K562 (cell line): ENCODE measurements around the gene ZNF362. TPM values are rescaled to one million over a fixed set of nuclear protein-coding genes. Genes with fewer than 3 reads are reported as not detected.
A peak's percentile ranks its signal among the peaks of the same experiment; 100 is the strongest.

Experiments used
- AFF4 ChIP-seq: sonication (generic); formaldehyde crosslinking; IDR thresholded peaks from 2 replicates; pipeline ENCODE4 v1.8.0; 2023; ENCODE audit warnings: mild to moderate bottlenecking, missing genetic modification reagents
- CTCFL ChIP-seq: IDR thresholded peaks from 2 replicates; pipeline ENCODE4 v1.6.1; 2011; ENCODE audit warnings: borderline replicate concordance, low read depth, mild to moderate bottlenecking, moderate library complexity, low read length; ENCODE audit not compliant: insufficient read depth, poor library complexity, severe bottlenecking
- GABPA ChIP-seq: fragments of 200-800 bp; sonication (Bioruptor generic); conservative IDR thresholded peaks from 2 replicates; pipeline ENCODE4 v1.6.1; 2016; ENCODE audit warnings: low read depth, missing genetic modification characterization, missing compliant biosample characterization
- HDAC2 ChIP-seq: fragments of 450-650 bp; IDR thresholded peaks from 2 replicates; pipeline ENCODE4 v1.6.1; 2016; ENCODE audit warnings: mild to moderate bottlenecking
- MNT ChIP-seq, 2 experiments: fragments of 450-650 bp; conservative IDR thresholded peaks; 2 replicates each; pipeline ENCODE4 v1.6.1; 2017; ENCODE audit warnings: mild to moderate bottlenecking in 2 of 2, moderate library complexity in 2 of 2
- NR4A1 ChIP-seq, 2 experiments: fragments of 250-450 bp in 1 of 2; fragments of 450-650 bp in 1 of 2; sonication (Bioruptor Pico) in 1 of 2; IDR thresholded peaks; 2 replicates each; pipeline versions ENCODE4 v1.4.0 to v1.6.1; 2016 to 2020; ENCODE audit warnings: mild to moderate bottlenecking in 2 of 2, missing compliant biosample characterization in 1 of 2, missing genetic modification characterization in 1 of 2, moderate library complexity in 1 of 2
- PBX2 ChIP-seq, 2 experiments: IDR thresholded peaks in 1 of 2; conservative IDR thresholded peaks in 1 of 2; 2 replicates each; pipeline ENCODE4 v1.6.1; 2016; ENCODE audit warnings: low read depth in 2 of 2, mild to moderate bottlenecking in 1 of 2, missing compliant biosample characterization in 1 of 2, missing genetic modification characterization in 1 of 2, moderate library complexity in 1 of 2
- TAF7 ChIP-seq: fragments of 450-650 bp; IDR thresholded peaks from 2 replicates; pipeline ENCODE4 v1.6.1; 2016; ENCODE audit warnings: missing genetic modification characterization, missing compliant biosample characterization
- ZNF280A ChIP-seq: fragments of 450-650 bp; IDR thresholded peaks from 2 replicates; pipeline ENCODE4 v1.6.1; 2018; ENCODE audit warnings: mild to moderate bottlenecking, low read depth; ENCODE audit not compliant: partially characterized antibody
- ZNF511 ChIP-seq: sonication (generic); formaldehyde crosslinking; IDR thresholded peaks from 2 replicates; pipeline ENCODE4 v1.8.0; 2022; ENCODE audit warnings: mild to moderate bottlenecking, missing genetic modification reagents
- polyA plus RNA-seq, 8 experiments: library from polyadenylated mRNA; depleted of rRNA in 4 of 8; stranded (reverse) in 5 of 8; unstranded in 3 of 8; fragments of >200 nt; fragmentation: Nextera tagmentation in 2 of 8; fragmentation: Illumina TruSeq in 1 of 8; extraction: Ambion mirVana in 2 of 8; extraction: Trizol in 1 of 8; gene quantifications; 2 replicates each; pipeline versions ENCODE4 v1.2.1 to v1.2.3, GENCODE V29; 2011 to 2014; ENCODE audit warnings: inconsistent platforms in 1 of 8, missing spikeins in 1 of 8
- total RNA-seq, 7 experiments: library from RNA; depleted of rRNA in 6 of 7; stranded (reverse); fragments of >200 nt in 6 of 7; fragmentation: Illumina TruSeq in 2 of 7; extraction: Trizol in 2 of 7; gene quantifications; 2 replicates each; pipeline versions ENCODE4 v1.2.1 to v1.2.3, GENCODE V29; 2011 to 2021; ENCODE audit warnings: low replicate concordance in 1 of 7

The ZNF362 gene
- total and polyA plus RNA-seq, 9 of the 15 experiments (the other 6 are each of a cell fraction or from before 2014, with no cell fraction given) = 0.01 to 1.1 (median 0.35) TPM; not detected in 1

GRCh38 chr1:33295450-33296081 is 39.3 kb downstream of the ZNF362 start (continued):
- no peak for TF ChIP-seq ZNF511 (CRISPR knock-in tag)
- TF ChIP-seq AFF4 (CRISPR knock-in tag) = no peak
- TF ChIP-seq CTCFL = peak; percentile 73
- no peak for TF ChIP-seq TAF7
- TF ChIP-seq ZNF280A = no peak
- TF ChIP-seq MNT (conservative IDR thresholded peaks at IDR 0.05) = no peak
- TF ChIP-seq HDAC2 = peak; percentile 67; the same call in 1 of the 2 replicates
- TF ChIP-seq PBX2 (CRISPR knock-in tag; IDR thresholded peaks at IDR 0.05; ENCODE audit: low read depth) = no peak
- no peak for TF ChIP-seq PBX2 (tag; conservative IDR thresholded peaks at IDR 0.05; ENCODE audit: low read depth)
- TF ChIP-seq GABPA = no peak
- TF ChIP-seq NR4A1 (CRISPR knock-in tag; IDR thresholded peaks at IDR 0.05) = no peak
- no peak for TF ChIP-seq NR4A1 (tag; IDR thresholded peaks at IDR 0.05)
